SJSA1 (cell line): ENCODE data around the gene FBXO47. TPM values are rescaled to one million over a fixed set of nuclear protein-coding genes. Genes with fewer than 3 reads are reported as not detected.

Experiments
- total RNA-seq: library from RNA; depleted of rRNA; stranded (reverse); fragments of >200 nt; shearing (Covaris generic); gene quantifications from 2 replicates; pipeline ENCODE4 v1.2.3, GENCODE V29; 2014; rRNA removed

The FBXO47 gene
- total RNA-seq, 1 experiment from 2014 or later: not detected

Other genes with a start within 250 kb of the FBXO47 start
- 2.2 and 6.1 TPM in 2 replicates for gene CISD3, start 237.1 kb downstream of the FBXO47 start, total RNA-seq
- 3.6 and 4.2 TPM in 2 replicates for gene PCGF2, start 219.1 kb downstream of the FBXO47 start, total RNA-seq
- 297 and 448 TPM in 2 replicates for gene PSMB3, start 214.7 kb downstream of the FBXO47 start, total RNA-seq
- 37.0 and 47.9 TPM in 2 replicates for gene PIP4K2B, start 167.8 kb downstream of the FBXO47 start, total RNA-seq
- 6.6 and 11.3 TPM in 2 replicates for gene CWC25, start 142.1 kb downstream of the FBXO47 start, total RNA-seq
- gene RPL23, start 113.7 kb downstream of the FBXO47 start, total RNA-seq: 817 and 952 TPM in 2 replicates
- gene LASP1, start 97.3 kb downstream of the FBXO47 start, total RNA-seq: 146 and 174 TPM in 2 replicates
- not detected in 2 replicates for gene PLXDC1, start 184.2 kb upstream of the FBXO47 start, total RNA-seq
- not detected in 2 replicates for gene ARL5C, start 198.8 kb upstream of the FBXO47 start, total RNA-seq
- gene CACNB1, start 230.3 kb upstream of the FBXO47 start, total RNA-seq: 0.94 and 2.9 TPM in 2 replicates
- 1,822 and 2,517 TPM in 2 replicates for gene RPL19, start 232.9 kb upstream of the FBXO47 start, total RNA-seq